HG02840 (cell line): ENCODE measurements around the gene TRIM14.

Experiments used
- ATAC-seq: cut with Tn5 transposase; IDR thresholded peaks from one replicate; pipeline ENCODE4 v1.9.1; 2021; ENCODE audit warnings: mild to moderate bottlenecking, moderate library complexity, moderate number of reproducible peaks; ENCODE audit not compliant: unreplicated experiment, low FRiP score

TRIM14 gene, protein sequence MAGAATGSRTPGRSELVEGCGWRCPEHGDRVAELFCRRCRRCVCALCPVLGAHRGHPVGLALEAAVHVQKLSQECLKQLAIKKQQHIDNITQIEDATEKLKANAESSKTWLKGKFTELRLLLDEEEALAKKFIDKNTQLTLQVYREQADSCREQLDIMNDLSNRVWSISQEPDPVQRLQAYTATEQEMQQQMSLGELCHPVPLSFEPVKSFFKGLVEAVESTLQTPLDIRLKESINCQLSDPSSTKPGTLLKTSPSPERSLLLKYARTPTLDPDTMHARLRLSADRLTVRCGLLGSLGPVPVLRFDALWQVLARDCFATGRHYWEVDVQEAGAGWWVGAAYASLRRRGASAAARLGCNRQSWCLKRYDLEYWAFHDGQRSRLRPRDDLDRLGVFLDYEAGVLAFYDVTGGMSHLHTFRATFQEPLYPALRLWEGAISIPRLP

GRCh38 chr9:98118640-98119601, at the start of gene TRIM14:
TSS of gene TRIM14 (minus strand) at chr9:98119222. CDS start at chr9:98119188, 34 bp downstream.
- peak; percentile 63 for ATAC-seq

DNA sequence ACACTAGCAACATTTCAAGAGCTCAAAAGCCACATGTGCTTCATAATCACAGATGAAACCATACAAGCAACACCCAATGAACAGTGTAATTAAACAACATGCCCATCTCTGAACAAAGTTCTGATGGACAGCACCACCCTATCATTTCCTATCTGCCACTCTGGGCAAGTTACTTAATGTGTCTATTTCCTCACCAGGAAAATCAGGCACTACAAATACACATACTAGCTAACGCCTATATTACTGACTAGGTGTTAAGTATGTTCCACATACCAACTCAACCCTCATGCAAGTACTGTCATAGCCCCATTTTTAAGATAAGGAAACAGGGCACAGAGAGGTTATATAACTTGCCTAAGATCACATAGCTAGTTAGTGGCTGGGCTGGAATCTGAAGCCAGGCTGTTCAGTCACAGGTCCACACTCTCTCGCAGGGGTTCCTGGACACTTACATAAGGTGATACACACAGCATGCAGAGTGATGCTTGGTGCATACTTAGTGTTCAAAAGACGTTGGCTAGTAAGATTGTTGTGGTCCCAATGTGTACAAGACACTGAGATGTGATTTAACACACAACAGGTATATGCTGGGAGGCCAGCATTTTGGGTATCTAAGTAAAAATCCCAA, 49.2 kb upstream of the TRIM14 start:
- ATAC-seq, result no peak

GRCh38 chr9:98164912-98165311, 45.9 kb upstream of the TRIM14 start:
- no peak for ATAC-seq

GRCh38 chr9:98162613-98163012, 43.6 kb upstream of the TRIM14 start:
- no peak for ATAC-seq

DNA sequence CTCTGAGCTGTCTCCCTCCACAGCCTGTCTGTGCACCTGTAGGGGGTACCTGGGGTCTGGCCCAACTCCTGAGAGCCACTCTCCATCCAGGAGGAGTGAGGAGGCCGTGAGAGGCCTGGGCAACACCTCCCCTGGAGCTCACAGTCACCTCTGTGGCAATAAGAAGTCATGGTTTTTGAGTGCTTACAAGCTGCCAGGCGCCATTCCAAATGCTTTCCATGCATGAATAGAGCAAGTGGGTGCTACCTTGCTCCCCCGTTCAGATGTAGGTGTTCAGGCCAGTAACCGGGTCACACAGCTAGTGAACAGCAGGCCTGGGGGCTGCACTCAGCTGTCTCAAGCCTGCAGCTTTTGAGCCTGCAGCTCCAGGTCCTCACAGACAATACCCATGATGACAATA, 42.8 kb upstream of the TRIM14 start:
- ATAC-seq, result no peak

- ATAC-seq, result no peak
Observed at GRCh38 chr9:98159790-98160189, 40.8 kb upstream of the TRIM14 start.

DNA sequence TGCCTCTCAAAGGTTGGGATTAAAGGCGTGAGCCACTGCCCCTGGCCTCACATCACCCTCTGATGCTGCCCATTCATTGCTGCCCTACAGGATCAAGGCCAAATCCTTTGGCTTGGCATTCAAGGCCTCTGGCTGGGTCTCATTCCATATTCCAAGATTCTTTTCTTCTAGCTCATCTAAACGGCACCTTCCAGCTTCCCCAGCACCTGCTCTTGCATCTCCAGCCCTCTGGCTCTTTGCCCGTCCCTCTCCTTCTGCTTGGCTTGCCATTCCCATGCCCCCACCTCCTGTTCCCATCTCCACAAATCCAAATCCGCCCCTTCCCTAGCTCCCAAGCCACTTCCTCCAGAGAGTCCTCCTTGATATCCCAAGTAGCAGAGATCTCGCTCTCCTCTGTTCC, 40.3 kb upstream of the TRIM14 start:
- ATAC-seq, result no peak

DNA sequence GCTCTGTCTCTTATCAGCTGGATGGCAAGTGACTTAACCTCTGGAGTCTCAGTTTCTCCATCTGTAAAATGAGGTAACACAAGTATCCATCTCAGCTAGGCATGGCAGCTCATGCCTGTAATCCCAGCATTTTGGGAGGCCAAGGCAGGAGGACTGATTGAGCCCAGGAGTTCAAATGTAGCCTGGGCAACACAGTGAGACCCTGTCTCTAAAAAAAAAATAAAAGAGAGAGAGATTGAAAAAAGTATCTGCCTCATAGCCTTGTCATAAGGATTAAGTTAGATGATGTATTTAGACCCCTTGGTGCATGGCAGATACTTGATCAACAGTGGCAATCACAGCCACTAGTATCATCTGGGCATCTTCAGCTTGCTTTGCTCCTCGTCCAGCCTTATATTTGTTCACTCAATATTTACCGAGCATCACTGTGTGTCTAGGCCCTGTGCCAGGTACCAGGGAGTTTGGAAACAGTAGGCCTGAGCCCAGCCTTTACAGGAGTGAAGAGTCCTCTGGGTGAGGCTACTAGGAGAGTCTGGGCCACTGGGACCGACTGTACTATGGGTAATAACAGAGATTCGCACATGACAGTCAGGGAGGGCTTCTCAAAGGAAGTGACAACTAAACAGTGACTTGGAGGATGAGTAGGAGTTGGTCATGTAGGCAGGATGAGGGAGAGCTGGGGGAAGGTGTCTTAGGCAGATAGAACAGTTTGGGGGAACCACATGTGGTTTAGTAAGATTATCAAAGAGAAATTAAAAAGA, 39.2 kb upstream of the TRIM14 start:
- no peak for ATAC-seq

DNA sequence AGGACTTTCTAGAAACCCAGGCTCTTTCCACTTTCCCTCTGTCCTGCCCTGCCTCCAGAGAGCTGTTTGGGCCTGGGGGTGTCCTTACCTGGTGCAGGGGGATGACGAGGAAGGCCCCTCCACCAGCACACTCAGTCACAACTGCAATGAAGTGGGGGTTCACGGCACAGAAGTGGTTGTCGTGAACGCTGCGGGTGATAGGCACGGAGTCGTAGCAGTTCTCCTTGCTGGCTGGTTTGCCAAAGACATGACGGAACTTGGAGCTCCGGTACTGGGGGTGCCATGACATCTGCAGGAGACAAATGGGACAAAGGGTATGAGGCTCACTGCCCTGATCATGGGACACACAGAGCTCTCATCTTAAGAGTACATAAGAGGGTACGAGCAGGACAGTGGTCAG, 38.4 kb upstream of the TRIM14 start:
- no peak for ATAC-seq

DNA sequence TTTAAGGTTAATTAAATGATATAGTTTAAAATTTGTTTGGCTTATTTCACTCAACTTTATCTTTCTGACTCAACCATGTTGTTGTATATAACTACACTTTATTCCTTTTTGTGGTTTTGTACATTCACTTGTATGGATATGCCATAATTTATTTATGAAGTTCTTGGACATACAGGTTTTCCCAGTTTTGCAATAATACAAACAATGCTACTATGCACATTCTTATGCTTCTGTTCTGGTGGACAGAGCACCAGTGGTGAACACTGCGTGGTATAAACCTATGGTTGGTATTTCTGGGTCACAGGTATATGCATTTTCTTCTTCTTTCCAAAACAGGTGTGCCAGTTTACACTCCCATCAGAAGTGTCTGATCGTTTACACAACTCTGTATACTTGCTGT, 35.7 kb upstream of the TRIM14 start:
- no peak for ATAC-seq

GRCh38 chr9:98152526-98152925, 33.5 kb upstream of the TRIM14 start:
- no peak for ATAC-seq

DNA sequence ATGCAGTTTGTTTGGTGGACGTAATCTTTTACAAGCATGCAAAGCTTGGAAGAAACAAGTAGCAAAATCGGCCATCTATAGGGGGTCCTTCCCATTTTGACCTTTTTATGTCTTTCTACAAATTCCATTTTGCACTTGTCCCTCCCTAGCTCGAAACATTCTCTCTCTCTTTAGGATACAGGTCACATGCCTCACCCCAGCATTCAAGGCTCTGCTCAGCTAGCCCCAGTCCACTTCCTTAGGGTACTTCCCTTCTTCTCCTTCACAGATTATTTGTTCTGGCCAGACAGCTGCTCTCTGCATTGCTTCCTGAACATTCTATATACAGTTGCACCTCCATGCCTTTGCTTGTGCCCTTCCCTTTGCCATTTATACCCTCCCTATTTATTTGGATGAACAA, 31.7 kb upstream of the TRIM14 start:
- ATAC-seq, result no peak

- ATAC-seq, result no peak
Observed at GRCh38 chr9:98150164-98150563, 31.1 kb upstream of the TRIM14 start.

GRCh38 chr9:98149422-98149821, 30.4 kb upstream of the TRIM14 start:
- no peak for ATAC-seq

DNA sequence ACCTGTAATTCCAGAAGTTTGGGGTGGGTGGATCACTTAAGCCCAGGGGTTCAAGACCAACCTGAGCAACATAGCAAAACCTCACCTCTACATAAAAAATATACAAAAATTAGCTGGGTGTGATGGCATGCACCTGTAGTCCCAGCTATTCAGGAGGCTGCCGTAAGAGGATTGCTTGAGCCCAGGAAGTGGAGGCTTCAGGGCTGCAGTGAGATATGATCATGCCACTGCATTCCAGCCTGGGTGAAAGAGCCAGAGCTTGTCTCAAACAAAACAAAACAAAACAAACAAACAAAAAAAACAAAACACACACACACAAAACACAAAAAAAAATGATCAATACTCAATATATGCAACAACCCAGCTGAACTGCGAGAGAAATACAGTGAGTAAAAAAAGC, 29.5 kb upstream of the TRIM14 start:
- no peak for ATAC-seq

- ATAC-seq, result no peak
Observed at GRCh38 chr9:98147582-98147981, 28.6 kb upstream of the TRIM14 start.

GRCh38 chr9:98146101-98146991, 27.3 kb upstream of the TRIM14 start:
- no peak for ATAC-seq

DNA sequence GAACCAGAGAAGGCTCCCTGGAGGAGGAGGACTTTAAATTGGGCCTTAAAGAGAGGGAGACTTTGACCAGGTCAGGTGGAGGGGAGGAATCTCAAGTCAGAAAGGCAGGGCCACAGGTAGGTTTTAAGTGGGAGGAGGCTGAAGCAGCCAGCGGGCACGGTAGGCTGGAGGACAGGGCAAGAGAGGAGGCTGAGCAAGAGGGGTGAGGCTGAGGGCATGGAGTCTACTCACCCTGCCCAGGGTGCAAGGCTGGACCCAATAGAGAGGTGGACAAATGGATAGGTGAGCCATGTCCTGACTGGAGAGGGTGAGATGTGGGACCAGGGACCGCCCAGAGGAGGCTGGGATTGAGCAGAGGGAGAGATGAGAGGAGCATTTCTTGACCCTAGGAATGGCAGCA, 25.6 kb upstream of the TRIM14 start:
- ATAC-seq, result no peak

DNA sequence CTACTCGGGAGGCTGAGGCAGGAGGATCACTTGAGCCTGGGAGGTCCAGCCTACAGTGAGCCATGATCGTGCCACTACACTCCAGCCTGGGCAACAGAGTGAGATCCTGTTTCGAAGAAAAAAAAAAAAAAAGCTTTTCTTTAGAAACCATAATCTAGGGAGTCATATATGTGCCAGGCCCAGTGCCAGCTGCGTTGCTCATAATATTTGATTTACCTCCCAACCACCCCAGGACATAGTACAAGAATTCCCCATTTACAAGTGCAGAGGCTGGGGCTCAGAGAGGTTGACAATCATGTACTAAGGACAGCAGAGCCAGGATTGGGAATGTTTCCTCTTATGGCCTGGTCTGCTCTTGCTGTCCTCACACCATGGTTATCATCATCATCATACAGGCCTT, 25.1 kb upstream of the TRIM14 start:
- ATAC-seq, result no peak
